Right atrium auricular region (tissue), 2 donors: ENCODE measurements around the gene MINDY4B. TPM values are rescaled to one million over a fixed set of nuclear protein-coding genes. Genes with fewer than 3 reads are reported as not detected.

ENCODE experiments used
- DNase-seq: peaks from one replicate; pipeline ENCODE4 v3.0.0-alpha.2; 2019; ENCODE audit warnings: low spot score
- H3K27ac ChIP-seq, 2 donors: fragments of 200-600 bp; sonication (generic); 1 replicate in 1 of 2; 2 replicates in 1 of 2; pipeline ENCODE4 v1.5.1; 2016 to 2019
- H3K27me3 ChIP-seq, 2 donors: fragments of 200-600 bp; sonication (generic); one replicate each; pipeline versions ENCODE4 v1.5.1 to v1.6.0; 2017 to 2019
- H3K36me3 ChIP-seq: fragments of 200-600 bp; sonication (generic); one replicate; pipeline ENCODE4 v1.5.1; 2016
- H3K4me1 ChIP-seq, 2 donors: fragments of 200-600 bp; sonication (generic); one replicate each; pipeline versions ENCODE4 v1.5.1 to v1.6.0; 2017 to 2019
- H3K4me3 ChIP-seq, 2 donors: fragments of 200-600 bp; sonication (generic); 1 replicate in 1 of 2; 2 replicates in 1 of 2; pipeline ENCODE4 v1.5.1; 2017 to 2019; ENCODE audit warnings: mild to moderate bottlenecking in 1 of 2, moderate library complexity in 1 of 2
- H3K9me3 ChIP-seq, 2 donors: fragments of 200-600 bp; sonication (generic); one replicate each; pipeline ENCODE4 v1.5.1; 2019
- total RNA-seq, 2 donors: library from RNA; depleted of rRNA; stranded (reverse); fragments of >200 nt; gene quantifications; one replicate each; pipeline ENCODE4 v1.1.0, GENCODE V29; 2016
- TF ChIP-seq, protein P1 (sequence below), 2 donors: fragments of 200-600 bp; sonication (generic); IDR thresholded peaks; one replicate each; pipeline ENCODE4 v1.5.1; 2019; ENCODE audit warnings: antibody characterized with exemption in 2 of 2

Gene MINDY4B
- total RNA-seq, 2 donors from 2014 or later: not detected

DNA sequence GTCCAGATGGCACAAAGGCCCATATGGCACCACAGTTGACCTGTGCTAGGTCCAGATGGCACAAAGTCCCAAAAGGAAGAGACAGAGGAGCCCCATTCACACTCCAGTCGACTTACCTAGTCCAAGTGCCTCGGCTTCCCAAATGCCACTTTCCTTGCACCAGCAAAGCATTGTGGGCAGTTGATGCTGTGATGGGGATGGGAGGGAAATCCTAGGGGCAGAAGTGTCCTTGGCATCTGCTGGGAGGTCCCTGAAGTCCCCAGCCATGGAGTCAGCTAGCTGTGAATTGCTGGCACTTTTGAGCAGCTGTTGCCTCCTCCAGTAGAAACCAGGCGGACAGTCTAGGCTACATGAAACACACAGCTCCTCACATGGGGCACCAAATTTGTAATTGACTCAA lies 82.0 kb downstream of the MINDY4B start:
- H3K27ac ChIP-seq: no peak overlapping the region
- TF ChIP-seq, protein P1, sequence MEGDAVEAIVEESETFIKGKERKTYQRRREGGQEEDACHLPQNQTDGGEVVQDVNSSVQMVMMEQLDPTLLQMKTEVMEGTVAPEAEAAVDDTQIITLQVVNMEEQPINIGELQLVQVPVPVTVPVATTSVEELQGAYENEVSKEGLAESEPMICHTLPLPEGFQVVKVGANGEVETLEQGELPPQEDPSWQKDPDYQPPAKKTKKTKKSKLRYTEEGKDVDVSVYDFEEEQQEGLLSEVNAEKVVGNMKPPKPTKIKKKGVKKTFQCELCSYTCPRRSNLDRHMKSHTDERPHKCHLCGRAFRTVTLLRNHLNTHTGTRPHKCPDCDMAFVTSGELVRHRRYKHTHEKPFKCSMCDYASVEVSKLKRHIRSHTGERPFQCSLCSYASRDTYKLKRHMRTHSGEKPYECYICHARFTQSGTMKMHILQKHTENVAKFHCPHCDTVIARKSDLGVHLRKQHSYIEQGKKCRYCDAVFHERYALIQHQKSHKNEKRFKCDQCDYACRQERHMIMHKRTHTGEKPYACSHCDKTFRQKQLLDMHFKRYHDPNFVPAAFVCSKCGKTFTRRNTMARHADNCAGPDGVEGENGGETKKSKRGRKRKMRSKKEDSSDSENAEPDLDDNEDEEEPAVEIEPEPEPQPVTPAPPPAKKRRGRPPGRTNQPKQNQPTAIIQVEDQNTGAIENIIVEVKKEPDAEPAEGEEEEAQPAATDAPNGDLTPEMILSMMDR (IDR thresholded peaks at IDR 0.05): no peak

DNA sequence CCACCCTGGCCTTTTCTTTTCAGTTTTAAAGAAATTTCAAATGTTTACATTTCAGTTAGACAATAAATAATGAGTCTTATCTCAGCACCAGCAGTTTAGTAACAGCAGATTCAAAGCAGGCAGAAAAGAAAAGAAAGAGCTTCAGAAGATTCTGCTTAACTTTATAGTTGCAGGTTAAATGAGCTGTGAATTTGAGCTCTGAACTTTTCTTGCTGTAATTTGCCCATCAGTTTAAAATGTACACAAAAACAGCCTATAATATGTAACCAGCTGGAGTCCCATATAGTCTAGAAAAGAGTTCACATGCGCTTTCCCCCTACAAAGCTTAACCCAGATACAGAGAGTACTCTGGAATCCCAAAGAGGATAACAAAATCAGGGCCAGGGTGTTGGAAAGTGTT lies 82.6 kb downstream of the MINDY4B start:
- H3K27me3 ChIP-seq: no peaks in the 10 kb centered on the region
- TF ChIP-seq, protein P1 (IDR thresholded peaks at IDR 0.05): no peak
- H3K9me3 ChIP-seq: no peaks in the 10 kb centered on the region
- no peak overlapping the region for H3K4me3 ChIP-seq
- no peak overlapping the region for H3K27ac ChIP-seq
- no peaks in the 10 kb centered on the region for H3K36me3 ChIP-seq
- DNase-seq: no peak
- peaks cover 0 to 6% of the 10 kb centered on the region in 2 donors for H3K4me1 ChIP-seq

More for the DNA sequence above, 82.0 kb downstream of the MINDY4B start:
- no peak for DNase-seq
- no peak overlapping the region for H3K4me3 ChIP-seq
- no peaks in the 10 kb centered on the region for H3K36me3 ChIP-seq
- no peaks in the 10 kb centered on the region for H3K9me3 ChIP-seq
- peaks cover 0 to 6% of the 10 kb centered on the region in 2 donors for H3K4me1 ChIP-seq
- H3K27me3 ChIP-seq: no peaks in the 10 kb centered on the region

Other genes starting within 250 kb of the MINDY4B start
- gene ERICH6, start 201.5 kb downstream of the MINDY4B start, total RNA-seq: not detected
- gene SIAH2, start 142.3 kb downstream of the MINDY4B start, total RNA-seq: 10 to 100 TPM; 14.8 to 30.0 TPM
- not detected for gene CLRN1, start 67.3 kb upstream of the MINDY4B start, total RNA-seq
- under 1 TPM; 0.07 to 0.35 TPM for gene MED12L, start 180.2 kb upstream of the MINDY4B start, total RNA-seq